HT-29 (cell line): Measurements from ENCODE around the gene AGT. TPM values are rescaled to one million over a fixed set of nuclear protein-coding genes. Genes with fewer than 3 reads are reported as not detected.
A peak's percentile ranks its signal among the peaks of the same experiment; 100 is the strongest.
"Not testable (repeated sequence)": the region's sequence is repeated elsewhere in the genome, so short reads cannot be mapped to it uniquely, and the experiment has no call there.

Experiments used
- DNase-seq: peaks from one replicate; pipeline ENCODE4 v3.0.0-alpha.2; 2015; ENCODE audit warnings: low spot score
- total RNA-seq: library from RNA; depleted of rRNA; stranded (reverse); fragments of >200 nt; shearing (Covaris generic); gene quantifications from 2 replicates; pipeline ENCODE4 v1.2.3, GENCODE V29; 2014

AGT gene
- total RNA-seq, 1 experiment from 2014 or later = 1.5 TPM

DNA sequence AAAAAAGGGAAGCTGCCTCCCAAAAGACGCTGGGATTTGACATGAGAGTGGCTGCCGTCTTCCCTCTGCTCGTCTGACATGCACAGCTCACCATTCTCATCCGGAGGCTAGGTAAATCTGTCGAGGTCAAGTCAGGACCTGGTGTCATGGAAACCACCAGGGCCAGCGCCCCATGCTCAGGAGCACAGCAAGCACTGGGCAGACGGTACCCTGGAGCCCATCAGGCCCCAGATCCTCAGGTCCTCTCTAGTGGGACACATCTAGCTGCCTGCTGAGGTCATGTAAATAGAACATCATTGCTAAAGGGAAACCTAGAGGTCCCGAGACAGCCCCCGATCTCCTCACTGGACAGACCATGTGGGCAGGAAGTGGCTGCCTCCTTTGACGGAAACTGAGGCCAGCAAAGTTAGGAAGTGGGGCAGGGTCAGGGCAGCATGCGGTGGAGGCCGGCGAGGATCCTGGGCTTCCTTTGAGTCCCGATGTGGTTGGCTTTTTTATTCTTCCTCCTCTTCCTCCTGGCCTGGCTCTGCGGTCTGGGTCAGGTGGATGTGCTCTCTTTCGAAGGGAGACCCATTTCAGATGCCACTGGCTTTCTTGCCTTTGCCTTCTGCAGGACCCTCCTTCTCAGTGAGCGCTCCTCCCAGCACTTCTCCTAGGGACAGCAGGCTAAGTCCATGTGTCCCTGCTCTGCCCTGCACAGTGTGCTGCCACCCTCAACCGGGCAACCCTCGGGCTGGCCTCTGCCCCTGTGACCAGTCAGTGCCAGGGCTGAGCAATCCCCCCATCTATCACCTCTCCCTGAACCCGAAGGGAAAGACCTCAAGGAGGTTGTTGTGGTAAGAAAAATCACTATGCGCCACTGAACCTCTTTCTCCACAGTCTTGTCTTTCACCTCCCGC lies 5.9 kb downstream of the AGT start:
- DNase-seq = no peak

GRCh38 chr1:230706887-230707731 lies 6.8 kb downstream of the AGT start:
- no peak for DNase-seq

- DNase-seq = no peak
Observed at GRCh38 chr1:230706020-230706699, 7.8 kb downstream of the AGT start.

DNA sequence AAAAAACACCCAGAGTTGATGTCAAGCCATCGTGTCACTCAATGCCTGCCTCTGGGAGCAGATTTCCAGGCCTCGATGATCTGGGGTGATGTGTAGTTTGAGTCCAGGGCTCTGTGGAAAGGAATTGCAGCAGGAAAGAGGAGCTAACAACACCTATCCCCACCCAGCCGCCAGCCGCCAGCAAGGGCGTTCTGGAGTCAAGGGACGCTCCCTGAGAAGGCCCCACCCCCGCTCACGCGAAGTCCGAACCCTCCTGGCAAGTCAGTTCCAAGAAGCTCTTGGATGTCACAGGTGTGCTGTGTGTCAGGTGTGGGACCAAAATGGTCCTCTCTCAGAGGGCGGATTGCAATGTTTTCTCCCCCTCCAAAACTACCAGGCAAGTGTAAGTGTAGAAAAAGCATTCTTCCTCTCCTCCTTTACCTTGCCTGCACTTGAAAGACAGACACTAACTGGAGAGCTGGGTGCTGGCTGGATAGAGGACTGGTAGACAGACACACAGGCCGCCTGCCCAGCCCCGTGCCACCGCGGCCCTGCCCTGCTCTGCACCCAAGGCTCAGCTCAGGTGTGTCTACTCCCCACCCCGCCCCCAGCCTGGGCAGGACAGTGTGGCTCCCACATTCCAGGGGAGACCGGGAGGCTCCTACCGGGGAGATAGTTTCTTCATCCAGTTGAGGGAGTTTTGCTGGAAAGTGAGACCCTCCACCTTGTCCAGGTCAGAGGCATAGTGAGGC lies 8.5 kb downstream of the AGT start:
- no peak for DNase-seq

DNA sequence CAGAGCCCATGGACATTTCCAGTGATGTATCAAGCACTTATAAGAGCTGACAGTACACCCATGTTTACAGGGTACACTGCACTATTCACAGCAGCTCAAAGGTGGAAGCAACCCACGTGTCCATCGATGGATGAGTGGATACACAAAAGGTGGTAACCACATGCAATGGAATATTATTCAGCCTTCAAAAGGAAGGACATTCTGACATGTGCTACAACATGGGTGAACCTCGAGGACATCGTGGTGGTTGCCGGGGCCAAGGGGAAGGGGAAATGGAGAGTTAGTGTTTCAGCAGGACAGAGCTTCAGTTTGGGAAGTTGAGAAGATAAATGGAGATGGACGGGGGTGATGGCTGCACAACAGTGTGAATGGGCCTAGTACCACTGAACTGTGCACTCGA lies 9.1 kb downstream of the AGT start:
- DNase-seq = no peak

GRCh38 chr1:230703679-230704385 lies 10.1 kb downstream of the AGT start:
- no peak for DNase-seq

DNA sequence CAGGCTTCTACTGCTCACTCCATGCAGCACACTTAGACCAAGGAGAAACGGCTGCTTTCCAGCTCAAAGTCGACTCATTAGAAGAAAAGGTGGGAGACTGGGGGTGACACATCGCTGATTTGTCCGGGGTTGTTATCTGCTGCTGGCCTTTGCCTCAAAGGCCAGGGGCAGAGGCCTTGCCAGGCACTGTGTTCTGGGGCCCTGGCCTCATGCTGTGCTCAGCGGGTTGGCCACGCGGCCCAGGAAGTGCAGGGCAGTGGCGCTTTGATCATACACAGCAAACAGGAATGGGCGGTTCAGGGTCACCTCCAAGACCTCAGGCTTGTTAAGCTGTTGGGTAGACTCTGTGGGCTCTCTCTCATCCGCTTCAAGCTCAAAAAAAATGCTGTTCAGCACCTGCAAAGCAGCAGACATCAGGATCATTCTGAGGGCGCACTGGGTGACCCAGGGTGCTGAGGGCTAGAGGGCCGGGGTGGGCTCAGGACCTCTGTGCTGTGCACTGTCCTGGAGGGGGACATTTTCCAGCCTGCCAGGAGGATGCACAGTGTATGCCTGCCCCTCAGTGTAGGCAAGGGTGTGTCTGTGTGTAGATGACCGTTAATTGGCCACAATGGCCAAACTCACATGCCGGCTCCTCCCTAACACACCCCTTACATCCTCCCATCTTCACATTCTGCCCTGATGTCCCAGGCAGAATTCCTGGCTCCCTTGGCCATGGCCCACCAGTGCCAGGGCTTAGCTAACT lies 10.8 kb downstream of the AGT start:
- DNase-seq = peak; percentile 79

GRCh38 chr1:230701895-230702768 lies 11.8 kb downstream of the AGT start:
- no peak for DNase-seq

DNA sequence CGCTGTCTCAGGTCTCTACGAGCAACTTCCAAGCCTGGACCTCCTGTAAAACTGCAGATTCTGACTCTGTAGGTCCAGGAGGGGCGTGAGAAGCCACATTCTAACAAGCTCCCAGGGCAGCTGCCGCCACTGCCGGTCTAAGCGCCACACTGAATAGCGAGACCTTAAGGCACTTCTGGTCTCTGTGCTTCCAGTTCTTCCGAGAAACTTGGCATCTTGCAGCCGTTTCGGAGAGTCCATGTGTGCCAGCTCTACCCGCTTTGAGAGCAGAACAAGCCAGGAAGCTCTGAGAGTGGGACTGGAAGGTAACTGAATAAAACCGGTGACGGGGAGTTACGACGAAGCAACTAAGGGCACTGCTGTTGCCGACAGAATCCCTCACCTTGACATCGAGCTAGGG lies 12.5 kb downstream of the AGT start:
- no peak for DNase-seq

DNA sequence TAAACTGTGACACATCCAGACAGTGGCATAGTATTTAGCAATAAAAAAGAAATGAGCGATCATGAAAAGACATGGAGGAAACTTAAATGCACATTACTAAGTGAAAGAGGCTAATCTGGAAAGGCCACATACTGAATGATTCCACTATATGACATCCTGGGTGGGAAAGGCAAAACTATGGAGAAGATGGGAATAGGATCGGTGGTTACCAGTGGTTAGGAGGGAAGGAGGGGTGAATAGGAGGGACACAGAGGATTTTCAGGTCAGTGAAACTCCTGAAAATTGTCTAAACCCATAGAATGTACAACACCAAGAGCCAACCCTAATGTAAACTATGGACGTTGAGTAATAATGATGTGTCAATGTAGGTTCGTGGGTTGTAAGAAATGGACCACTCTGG lies 13.8 kb downstream of the AGT start:
- no peak for DNase-seq

GRCh38 chr1:230699716-230700115 lies 14.2 kb downstream of the AGT start:
- no peak for DNase-seq

DNA sequence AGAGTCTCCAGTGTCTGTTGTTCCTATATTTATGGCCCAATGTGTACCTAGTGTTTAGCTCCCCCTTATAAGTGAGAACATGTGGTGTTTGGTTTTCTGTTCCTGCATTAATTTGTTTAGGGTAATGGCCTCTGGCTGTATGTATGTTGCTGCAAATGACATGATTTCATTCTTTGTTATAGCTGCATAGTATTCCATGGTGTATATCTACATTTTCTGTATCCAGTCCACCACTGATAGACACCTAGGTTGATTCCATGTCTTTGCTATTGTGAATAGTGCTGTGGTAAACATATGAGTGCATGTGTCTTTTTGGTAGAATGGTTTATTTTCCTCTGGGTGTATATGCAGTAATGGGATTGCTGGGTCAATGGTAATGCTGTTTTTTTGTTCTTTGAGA lies 15.0 kb downstream of the AGT start:
- DNase-seq = not testable (repeated sequence)

- DNase-seq = no peak
Observed at GRCh38 chr1:230698130-230698529, 15.8 kb downstream of the AGT start.

GRCh38 chr1:230696722-230697437 lies 17.0 kb downstream of the AGT start:
- no peak for DNase-seq

DNA sequence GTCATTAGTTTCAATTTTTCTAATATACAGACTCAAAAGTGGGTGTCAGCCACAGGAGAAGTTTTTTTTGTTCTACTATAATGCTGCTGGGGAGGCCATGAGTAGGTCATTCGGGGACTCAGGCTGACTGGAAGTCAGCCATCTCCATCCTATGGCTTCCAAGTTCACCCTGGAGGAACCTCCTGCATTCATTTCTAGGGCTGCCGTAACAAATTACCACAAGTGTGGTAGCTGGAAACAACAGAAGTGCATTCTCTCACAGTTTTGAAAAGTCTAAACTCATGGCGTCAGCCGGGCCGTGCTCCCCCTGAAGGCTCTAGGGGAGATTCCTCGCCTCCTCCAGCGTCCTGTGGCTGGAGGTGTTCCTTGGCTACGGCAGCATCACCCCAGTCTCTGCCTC lies 17.7 kb downstream of the AGT start:
- DNase-seq = no peak

- DNase-seq = no peak
Observed at GRCh38 chr1:230694991-230695390, 18.9 kb downstream of the AGT start.

DNA sequence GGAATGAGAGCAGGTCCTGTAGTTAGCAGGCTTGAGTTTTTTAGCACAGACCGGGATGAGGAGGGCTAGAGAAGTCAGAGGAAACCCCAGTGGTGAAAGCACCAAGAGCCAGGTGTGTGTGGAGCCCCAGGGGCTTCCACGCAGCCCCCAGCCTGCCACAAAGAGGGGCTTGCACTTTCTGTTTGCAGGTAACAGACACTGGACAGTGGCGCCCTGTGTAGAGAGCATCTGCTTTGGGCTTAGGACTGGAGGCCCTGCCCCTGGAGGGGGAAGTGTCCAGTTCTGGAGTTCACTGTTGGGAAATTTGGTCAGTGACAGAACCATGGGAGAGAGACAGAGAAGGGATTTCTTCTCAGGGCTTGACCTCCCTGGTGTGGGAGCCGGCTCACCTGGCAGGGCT lies 19.5 kb downstream of the AGT start:
- no peak for DNase-seq

GRCh38 chr1:230693777-230694176 lies 20.1 kb downstream of the AGT start:
- no peak for DNase-seq
